Myocyte (in vitro differentiated cells): ENCODE results near the gene RBM20. TPM values are rescaled to one million over a fixed set of nuclear protein-coding genes. Genes with fewer than 3 reads are reported as not detected.
"Not testable (repeated sequence)": the region's sequence is repeated elsewhere in the genome, so short reads cannot be mapped to it uniquely, and the experiment has no call there.

ENCODE experiments used
- DNase-seq: peaks from one replicate; pipeline ENCODE4 v3.0.0-alpha.2; 2012; ENCODE audit warnings: low read depth
- total RNA-seq: library from RNA; depleted of rRNA; stranded (reverse); fragments of >200 nt; gene quantifications from 2 replicates; pipeline ENCODE4 v1.2.3, GENCODE V29; 2014

Gene RBM20
- total RNA-seq, 1 donor from 2014 or later = 2.6 TPM

DNA sequence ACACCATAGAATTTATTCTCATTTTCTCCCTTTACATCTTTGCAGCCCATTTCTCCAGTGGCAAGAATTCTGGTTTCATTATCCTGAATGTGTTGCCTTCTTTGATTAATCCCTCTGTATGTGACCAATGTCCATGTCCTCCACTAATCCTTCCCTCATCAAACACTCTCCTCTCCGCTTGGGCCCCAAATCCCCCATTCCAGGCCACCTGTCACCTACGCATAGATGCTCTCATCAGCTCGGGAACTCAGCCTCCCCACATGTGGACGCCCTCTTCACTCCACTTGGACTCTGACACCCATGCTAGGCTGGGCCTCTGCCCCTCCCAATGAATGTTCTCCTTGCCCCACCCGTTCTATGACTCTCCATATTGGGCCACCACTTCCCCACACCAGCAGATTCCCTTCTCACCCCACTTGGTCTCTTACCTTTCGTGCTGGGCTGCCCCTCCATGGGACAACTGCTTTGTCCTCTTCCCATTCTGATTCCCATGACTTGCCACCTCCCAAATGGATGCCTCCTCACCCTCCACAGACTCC, 18.7 kb upstream of the RBM20 start:
- no peak for DNase-seq

DNA sequence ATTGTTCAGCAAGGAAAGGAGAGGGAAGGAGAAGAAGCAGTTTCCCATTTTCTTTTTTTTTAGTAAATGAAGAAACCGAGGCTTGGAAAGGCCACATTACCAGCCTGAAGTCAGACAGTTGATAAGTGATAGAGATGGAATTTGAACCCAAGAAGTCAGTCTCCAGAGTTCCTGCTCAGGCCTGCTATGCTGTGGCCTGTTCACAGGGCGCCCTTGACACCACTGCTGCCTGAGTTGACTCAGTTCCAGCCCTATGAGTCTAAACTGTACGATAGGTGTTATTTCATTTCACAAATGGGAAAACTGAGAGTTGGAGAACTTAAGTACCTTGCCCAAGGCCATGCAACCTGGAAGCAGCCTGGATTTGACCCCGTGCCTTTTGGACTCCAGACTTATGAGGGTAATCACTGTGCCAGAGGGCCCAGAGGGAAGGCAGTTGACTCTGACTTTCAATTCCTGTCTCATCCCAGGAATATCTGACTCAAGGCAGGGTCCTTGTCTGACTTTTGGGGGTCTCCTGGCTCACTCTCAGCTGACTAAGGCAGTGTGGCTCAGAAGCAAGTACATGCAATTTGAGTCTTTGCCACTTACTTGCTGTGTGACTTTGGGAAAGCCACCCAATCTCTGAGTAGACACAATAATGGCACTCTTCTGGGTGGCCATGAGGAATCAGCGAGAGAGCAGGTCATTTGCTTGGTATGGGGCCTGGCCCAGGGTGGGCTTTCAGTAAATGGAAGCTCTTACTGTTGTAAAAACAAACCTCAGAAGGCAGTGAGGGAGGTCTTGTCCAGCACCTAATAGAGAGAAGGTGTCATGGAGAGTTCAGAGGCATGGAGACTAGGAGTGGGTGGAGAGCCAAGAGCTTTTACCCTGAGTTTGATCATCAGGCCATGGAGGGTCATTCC, 17.9 kb upstream of the RBM20 start:
- no peak for DNase-seq

DNA sequence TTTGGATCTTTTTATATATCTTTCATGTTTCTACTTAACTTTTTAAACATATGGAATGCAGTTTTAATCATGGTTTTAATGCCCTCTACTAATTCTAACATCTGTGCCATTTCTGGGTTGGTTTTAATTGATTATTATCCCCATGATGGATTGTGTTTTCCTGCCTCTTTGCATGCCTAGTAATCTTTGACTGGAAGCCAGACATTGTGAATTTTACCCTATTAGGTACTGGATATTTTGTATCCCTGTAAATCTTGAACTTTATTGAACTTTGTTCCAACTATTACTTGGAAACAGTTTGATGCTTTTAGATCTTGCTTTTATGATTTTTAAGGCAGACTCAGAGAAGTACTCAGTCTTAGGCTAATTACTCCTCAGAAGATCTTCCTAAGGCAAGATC, 16.0 kb upstream of the RBM20 start:
- no peak for DNase-seq

DNA sequence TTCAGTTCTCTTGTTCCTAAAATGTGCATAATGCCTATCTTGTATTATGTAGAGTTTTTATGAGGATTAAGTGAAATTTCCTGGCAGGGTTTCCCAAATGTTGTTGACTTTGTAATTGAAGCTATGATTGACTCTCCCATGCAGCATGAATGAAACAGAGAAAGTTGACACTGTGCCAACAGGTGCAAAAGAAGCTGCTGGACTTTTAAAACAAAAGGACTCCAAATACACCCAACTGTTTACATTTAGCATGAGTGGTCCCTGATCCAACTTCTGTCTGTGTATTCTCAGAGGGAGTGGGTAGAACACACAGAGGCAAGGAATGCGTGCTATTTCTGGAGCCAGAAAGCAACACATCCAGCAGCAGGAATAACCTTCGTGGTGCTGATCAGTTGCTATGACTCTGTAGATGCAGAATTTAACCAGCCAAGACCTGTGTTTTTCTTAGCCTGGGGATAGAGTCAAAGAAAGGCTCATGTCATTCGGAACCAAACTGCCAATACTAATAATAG, 14.4 kb upstream of the RBM20 start:
- peak; percentile 84 for DNase-seq

- DNase-seq = no peak
These were observed 12.2 kb upstream of the RBM20 start for GRCh38 chr10:110631934-110632333.

DNA sequence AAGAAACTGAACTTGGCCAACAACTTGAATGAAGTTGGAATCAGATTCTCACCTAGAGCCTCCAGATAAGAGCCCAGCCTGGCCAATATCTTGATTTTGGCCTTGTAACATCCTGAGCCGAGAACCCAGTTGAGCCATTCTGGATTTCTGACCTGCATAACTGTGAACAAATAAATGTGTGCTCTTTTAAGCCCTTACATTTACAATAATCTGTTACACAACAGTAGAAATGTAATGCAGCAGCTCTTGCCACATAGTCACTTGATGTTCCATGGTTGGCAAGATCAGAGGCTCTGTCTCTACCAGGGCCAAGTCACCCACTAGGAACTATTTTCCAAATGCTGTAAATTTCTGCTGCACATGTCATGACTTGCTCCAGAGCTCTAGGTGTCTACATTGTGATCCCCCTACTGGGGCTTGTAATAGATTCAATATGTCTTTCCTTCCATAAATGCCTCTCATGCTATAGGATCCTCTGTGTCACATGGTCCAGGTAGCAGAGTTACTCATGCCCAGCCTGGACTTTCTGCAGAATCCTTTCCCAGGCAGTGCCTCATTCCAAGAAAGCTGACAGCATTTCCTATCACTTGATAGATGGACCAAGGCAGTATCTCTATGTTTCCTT, 11.4 kb upstream of the RBM20 start:
- no peak for DNase-seq

DNA sequence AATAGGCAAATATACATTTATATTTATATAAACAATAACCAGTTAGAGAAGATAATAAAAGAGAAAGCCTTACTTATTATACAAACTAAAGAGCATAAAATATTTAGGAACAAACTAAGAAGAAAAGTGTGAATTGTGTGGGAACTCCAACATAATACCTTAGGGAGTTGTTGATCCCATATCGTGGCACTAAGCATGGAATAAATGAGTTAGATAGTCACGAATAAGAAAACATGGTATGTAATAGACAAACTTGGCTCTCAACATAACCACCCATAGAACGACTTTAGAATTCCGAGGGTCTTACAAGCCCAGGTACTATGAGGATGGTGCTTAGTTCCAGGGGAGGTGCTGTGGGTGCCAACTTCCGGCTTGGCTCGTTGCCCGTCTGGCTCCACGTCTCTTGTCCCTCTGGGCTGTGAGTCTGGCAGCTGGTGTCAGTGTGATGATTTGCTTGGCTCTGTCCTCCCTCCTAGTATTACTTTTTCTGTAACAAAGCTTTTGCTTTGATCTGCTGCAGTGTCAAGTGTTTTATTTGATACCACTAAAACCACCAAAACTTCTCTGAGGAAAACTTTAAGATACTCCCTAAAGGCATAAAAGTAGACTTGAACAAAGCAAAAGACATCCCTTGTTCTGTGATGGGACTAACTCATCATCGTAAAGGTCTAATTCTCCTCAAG, 9.5 kb upstream of the RBM20 start:
- peak; percentile 81 for DNase-seq

GRCh38 chr10:110636572-110636931, 7.6 kb upstream of the RBM20 start:
- no peak for DNase-seq

GRCh38 chr10:110636932-110637557, 7.1 kb upstream of the RBM20 start:
- peak; percentile 62 for DNase-seq

DNA sequence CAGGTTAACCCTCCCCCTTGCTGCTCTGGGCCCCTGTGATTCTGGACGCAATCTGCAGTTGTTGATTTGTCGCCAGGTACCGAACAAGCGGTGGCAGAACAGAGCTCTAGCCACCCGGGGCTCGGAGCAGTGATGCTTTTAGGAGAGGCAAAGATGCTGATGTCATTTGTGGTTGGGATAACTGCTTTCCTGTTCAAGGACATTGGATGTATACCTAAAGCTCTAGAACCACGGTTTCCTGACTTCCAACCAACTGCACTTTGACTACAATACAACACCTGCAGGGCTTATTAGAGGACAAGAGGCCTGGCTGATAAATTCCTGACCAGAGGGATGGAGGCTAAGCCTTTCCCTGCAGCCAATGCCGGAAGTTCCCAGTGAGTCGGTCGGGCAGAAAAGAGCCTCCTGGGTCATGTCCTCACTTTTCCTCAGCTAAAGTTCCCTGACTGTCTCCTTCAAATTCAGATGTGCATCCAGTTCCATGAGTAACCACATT, 6.5 kb upstream of the RBM20 start:
- peak; percentile 51 for DNase-seq

- DNase-seq = no peak
These were observed 5.8 kb upstream of the RBM20 start for GRCh38 chr10:110638319-110638718.

DNA sequence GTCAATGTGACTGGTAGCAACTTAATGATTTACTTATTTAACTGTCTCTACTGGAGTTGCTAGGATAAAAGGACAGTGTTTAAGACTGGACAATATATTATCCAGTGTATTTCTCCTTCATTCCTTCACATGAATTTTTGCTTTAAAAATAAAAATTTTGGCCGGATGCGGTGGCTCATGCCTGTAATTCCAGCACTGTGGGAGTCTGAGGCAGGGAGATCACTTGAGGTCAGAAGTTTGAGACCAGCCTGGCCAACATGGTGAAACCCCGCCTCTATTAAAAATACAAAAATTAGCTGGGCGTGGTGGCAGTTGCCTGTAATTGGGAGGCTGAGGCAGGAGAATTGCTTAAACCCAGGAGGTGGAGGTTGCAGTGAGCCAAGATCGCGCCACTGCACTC, 5.1 kb upstream of the RBM20 start:
- not testable (repeated sequence) for DNase-seq

DNA sequence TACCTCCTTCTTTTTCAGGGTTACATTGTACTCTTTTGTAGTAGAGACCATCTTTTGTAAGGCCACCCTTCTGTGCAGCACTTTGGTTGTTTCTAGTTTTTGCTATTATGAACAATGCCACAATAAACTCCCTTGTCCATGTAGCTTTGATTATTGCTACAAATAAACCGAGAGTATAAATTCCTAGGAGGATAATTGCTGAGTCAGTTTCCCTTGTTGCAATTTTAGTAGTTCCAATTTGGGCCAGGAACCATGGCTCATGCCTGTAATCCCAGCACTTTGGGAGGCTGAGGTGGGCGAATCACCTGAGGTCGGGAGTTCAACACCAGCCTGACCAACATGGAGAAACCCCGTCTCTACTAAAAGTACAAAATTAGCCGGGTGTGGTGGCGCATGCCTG, 4.3 kb upstream of the RBM20 start:
- not testable (repeated sequence) for DNase-seq

DNA sequence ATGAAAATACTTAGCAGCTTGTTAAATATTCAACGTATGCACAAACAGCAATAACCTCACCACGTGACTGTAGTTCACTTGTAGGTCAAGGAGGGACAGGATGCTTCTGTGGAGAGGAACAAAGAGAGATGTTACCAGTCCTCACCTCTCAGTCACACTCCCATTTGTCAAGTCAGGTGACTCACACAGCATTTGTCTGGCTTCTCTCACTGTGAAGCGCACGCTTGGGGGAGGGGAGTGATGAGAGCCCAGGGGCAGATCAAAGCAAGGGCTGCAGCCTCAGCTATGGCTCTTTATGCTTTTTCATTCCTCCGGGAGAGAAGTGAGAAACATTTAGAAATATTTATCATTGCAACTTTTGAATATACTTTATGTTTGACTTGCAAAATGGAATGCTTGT, 2.9 kb upstream of the RBM20 start:
- DNase-seq = no peak

GRCh38 chr10:110642204-110643034, 1.7 kb upstream of the RBM20 start:
- no peak for DNase-seq

- no peak for DNase-seq
These were observed 992 bp upstream of the RBM20 start for GRCh38 chr10:110643035-110643652.

GRCh38 chr10:110644598-110645462, 694 bp downstream of the RBM20 start:
- DNase-seq = no peak

DNA sequence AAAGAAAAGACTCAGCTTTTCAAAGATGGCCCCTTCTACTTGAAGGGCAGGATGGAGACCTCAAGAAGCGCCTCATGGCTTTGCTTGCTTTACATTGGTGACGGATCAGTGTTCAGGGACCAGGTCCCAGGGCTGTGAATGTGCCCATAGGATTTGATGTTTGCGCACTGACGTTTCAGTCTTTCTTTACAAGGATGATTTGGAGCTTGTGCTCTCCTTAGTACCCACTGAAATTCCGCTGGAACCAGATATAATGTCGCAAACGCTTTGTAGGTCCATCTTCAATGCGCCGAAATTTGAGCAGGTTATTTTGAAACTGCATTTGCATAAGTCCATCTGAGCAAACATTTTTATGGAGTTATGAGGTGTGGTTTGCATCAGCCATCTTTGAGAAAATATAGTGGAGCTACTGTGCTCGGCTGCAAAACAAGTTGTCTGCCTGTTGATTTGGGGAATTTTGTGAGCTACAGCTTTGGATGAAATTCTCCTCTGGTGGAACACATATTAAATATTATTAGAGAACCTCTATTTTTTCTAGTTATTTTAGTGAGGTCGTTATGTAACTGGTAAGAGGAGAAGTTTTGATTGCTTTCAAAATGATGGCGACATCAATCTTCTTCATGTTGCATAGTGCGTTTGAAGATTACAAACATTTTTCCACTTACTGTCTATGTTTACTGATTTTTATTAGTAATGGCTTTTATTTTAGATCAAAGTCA, 2.4 kb downstream of the RBM20 start:
- DNase-seq = no peak
